ENCODE data around the gene POLD1. TPM values are rescaled to one million over a fixed set of nuclear protein-coding genes. Genes with fewer than 3 reads are reported as not detected.

The POLD1 gene
- total RNA-seq, 1 donor from 2014 or later, result 36.7 TPM

- H3F3A ChIP-seq (ENCODE audit: low read depth), result no peaks in the 10 kb centered on the region
- Mint-ChIP-seq H3K4me3 (peak overlapping the region; percentile 27), H3K27me3 (ENCODE audit: insufficient read depth, low read depth) (peaks cover 4% of the 10 kb centered on the region), H3K36me3 (peaks cover 9% of the 10 kb centered on the region), H3K27ac (no peak overlapping the region), H3K9me3 (peaks cover 2% of the 10 kb centered on the region), H3K4me1 (peaks cover 9% of the 10 kb centered on the region)
- H3K79me2 ChIP-seq (ENCODE audit: low read depth), result no peaks in the 10 kb centered on the region
- H3K27ac ChIP-seq, result no peak overlapping the region
- no peaks in the 10 kb centered on the region for H3K27me3 ChIP-seq
- no peak overlapping the region for H3K9ac ChIP-seq
- H3K4me3 ChIP-seq, result no peak overlapping the region
- H4K20me1 ChIP-seq (ENCODE audit: low read depth), result peaks cover 3% of the 10 kb centered on the region
- peaks cover 3% of the 10 kb centered on the region for H3K4me1 ChIP-seq
- H3K4me2 ChIP-seq, result no peak overlapping the region
- no peak overlapping the region for H2AFZ ChIP-seq (replicated peaks)
- no peaks in the 10 kb centered on the region for H3K9me3 ChIP-seq (ENCODE audit: low read depth)
- TF ChIP-seq EZH2phosphoT487 (IDR thresholded peaks at IDR 0.05), result no peak
- TF ChIP-seq CTCF (IDR thresholded peaks at IDR 0.05), result no peak
- TF ChIP-seq EZH2 (IDR thresholded peaks at IDR 0.05), result no peak
- DNase-seq (ENCODE audit: low spot score), result no peak
- H3K36me3 ChIP-seq, result no peaks in the 10 kb centered on the region
These were observed 22.7 kb upstream of the POLD1 start for GRCh38 chr19:50361290-50362029.

DNA sequence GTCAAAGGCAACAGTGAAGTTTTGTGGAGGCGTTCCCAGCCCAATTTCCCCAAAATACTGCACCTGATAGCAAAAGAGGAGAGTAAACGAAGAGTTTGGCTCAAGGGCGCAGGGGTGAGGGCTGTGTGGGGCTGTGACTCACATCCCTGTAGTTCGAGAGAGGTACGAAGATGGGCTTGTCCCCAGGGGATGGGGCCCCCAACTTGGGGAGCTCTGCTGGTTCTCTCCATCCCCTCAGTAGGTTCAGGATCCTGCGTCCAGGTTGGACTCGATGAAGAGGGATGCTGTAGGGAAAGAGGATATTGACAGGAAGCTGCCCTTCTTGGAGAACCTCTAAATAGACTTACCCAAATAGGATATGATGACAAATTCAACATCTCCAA, 22.1 kb upstream of the POLD1 start:
- Histone ChIP-seq H4K20me1 (ENCODE audit: low read depth) (peaks cover 3% of the 10 kb centered on the region), H3K4me2 (no peak overlapping the region), H3F3A (ENCODE audit: low read depth) (no peaks in the 10 kb centered on the region), H3K27me3 (no peaks in the 10 kb centered on the region), H2AFZ (replicated peaks) (no peak overlapping the region), H3K4me1 (peaks cover 3% of the 10 kb centered on the region), H3K4me3 (no peak overlapping the region), H3K79me2 (ENCODE audit: low read depth) (no peaks in the 10 kb centered on the region), H3K9me3 (ENCODE audit: low read depth) (no peaks in the 10 kb centered on the region), H3K27ac (no peak overlapping the region), H3K36me3 (no peaks in the 10 kb centered on the region), H3K9ac (no peak overlapping the region)
- Mint-ChIP-seq H3K27me3 (ENCODE audit: insufficient read depth, low read depth) (peaks cover 4% of the 10 kb centered on the region), H3K4me1 (peaks cover 9% of the 10 kb centered on the region), H3K9me3 (peaks cover 2% of the 10 kb centered on the region), H3K27ac (no peak overlapping the region), H3K4me3 (no peak overlapping the region), H3K36me3 (peaks cover 9% of the 10 kb centered on the region)
- DNase-seq (ENCODE audit: low spot score), result no peak
- TF ChIP-seq CTCF (IDR thresholded peaks at IDR 0.05) (no peak), EZH2phosphoT487 (IDR thresholded peaks at IDR 0.05) (no peak), EZH2 (IDR thresholded peaks at IDR 0.05) (no peak)

DNA sequence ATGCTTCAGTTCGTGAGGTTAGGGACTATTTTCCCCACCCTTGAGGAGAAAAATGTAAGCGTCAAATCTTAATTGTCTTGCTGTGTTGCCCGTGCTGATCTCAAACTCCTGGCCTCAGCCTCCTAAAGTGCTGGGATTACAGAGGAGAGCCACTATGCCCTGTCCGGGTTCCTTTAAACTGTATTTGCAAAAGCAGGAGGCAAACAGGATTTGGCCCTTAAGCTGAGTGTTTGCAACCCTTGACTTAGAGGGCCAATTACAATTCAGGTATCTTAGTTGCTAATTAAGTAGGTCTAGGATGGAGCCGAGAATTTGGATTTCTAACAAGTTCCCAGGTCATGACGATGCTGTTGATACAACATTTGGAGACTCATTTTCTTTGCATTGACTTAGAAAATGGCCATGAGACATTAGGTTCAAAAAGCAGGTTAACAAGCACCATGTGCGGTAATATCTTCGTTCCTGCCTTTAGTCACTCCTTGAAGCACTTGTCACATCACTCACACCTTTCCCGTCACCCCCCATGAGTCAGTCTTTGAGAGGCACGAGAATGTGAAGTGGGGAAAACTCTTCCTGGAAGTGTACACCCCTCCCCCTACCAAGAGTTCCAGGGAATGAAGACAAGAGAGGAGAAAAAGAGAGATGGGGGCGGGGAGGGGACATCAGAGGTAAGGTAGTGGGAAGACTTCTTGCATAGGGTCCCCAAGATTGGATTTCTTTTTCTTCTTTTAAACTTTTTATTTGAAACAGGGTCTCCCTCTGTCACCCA, 21.3 kb upstream of the POLD1 start:
- Histone ChIP-seq H3K27me3 (no peaks in the 10 kb centered on the region), H3K36me3 (no peaks in the 10 kb centered on the region), H3K27ac (no peak overlapping the region), H3K9me3 (ENCODE audit: low read depth) (no peaks in the 10 kb centered on the region), H3K4me3 (no peak overlapping the region), H3F3A (ENCODE audit: low read depth) (no peaks in the 10 kb centered on the region), H2AFZ (replicated peaks) (no peak overlapping the region), H3K79me2 (ENCODE audit: low read depth) (no peaks in the 10 kb centered on the region), H3K9ac (no peak overlapping the region), H3K4me2 (no peak overlapping the region), H3K4me1 (peaks cover 3% of the 10 kb centered on the region), H4K20me1 (ENCODE audit: low read depth) (no peaks in the 10 kb centered on the region)
- Mint-ChIP-seq H3K27ac (no peak overlapping the region), H3K4me1 (peaks cover 9% of the 10 kb centered on the region), H3K27me3 (ENCODE audit: insufficient read depth, low read depth) (peaks cover 4% of the 10 kb centered on the region), H3K9me3 (peaks cover 2% of the 10 kb centered on the region), H3K36me3 (peaks cover 9% of the 10 kb centered on the region), H3K4me3 (no peak overlapping the region)
- DNase-seq (ENCODE audit: low spot score), result no peak
- TF ChIP-seq EZH2 (IDR thresholded peaks at IDR 0.05) (no peak), EZH2phosphoT487 (IDR thresholded peaks at IDR 0.05) (no peak), CTCF (IDR thresholded peaks at IDR 0.05) (no peak)

Measured in neural progenitor cell (in vitro differentiated cells).